SK-N-SH (cell line): ENCODE results near the gene KREMEN2. TPM values are rescaled to one million over a fixed set of nuclear protein-coding genes. Genes with fewer than 3 reads are reported as not detected.

Experiments
- CTCF ChIA-PET: fragments of 300-600, 350-600 bp; formaldehyde crosslinking; extraction: SDS; loops from one replicate; lab custom pipeline; 2021; lab: Yijun Ruan, JAX
- POLR2A ChIA-PET: fragments of 350-600 bp; sonication (Branson Sonifier 250); formaldehyde crosslinking; extraction: SDS; loops from one replicate; lab custom pipeline; 2020; ENCODE audit warnings: antibody characterized with exemption, inconsistent platforms; lab: Yijun Ruan, JAX
- DNase-seq: peaks from one replicate; pipeline ENCODE4 v3.0.0; 2012
- H2AFZ ChIP-seq: fragments of 200-600 bp; sonication (generic); 2 replicates; pipeline ENCODE4 v1.8.1; 2016; ENCODE audit warnings: antibody characterized with exemption, mild to moderate bottlenecking, low read depth
- H3F3A ChIP-seq: fragments of 200-600 bp; sonication (generic); replicated peaks from 2 replicates; pipeline ENCODE3; 2016; ENCODE audit warnings: antibody characterized with exemption, mild to moderate bottlenecking; ENCODE audit not compliant: insufficient read depth
- H3K27ac ChIP-seq, 2 experiments: fragments of 200-500 bp in 1 of 2; fragments of 200-600 bp in 1 of 2; sonication (Bioruptor generic) in 1 of 2; sonication (generic), shearing (Covaris generic) in 1 of 2; 2 replicates each; pipeline versions ENCODE4 v1.5.1 to v1.6.1; 2014 to 2016; ENCODE audit warnings: low read depth in 2 of 2, inconsistent platforms in 1 of 2, low read length in 1 of 2, mild to moderate bottlenecking in 1 of 2, mixed read lengths in 1 of 2
- H3K27me3 ChIP-seq: fragments of 200-600 bp; sonication (generic), shearing (Covaris generic); 2 replicates; pipeline ENCODE4 v1.6.1; 2016; ENCODE audit warnings: mixed run types; ENCODE audit not compliant: insufficient read depth
- H3K36me3 ChIP-seq, 2 experiments: fragments of 200-500 bp in 1 of 2; fragments of 200-600 bp in 1 of 2; sonication (Bioruptor generic) in 1 of 2; sonication (generic) in 1 of 2; replicated peaks in 1 of 2; 2 replicates each; pipeline versions ENCODE3 to v1.5.1; 2014 to 2016; ENCODE audit warnings: low read length in 1 of 2, mild to moderate bottlenecking in 1 of 2; ENCODE audit not compliant: insufficient read depth in 2 of 2, control insufficient read depth in 1 of 2
- H3K4me1 ChIP-seq, 2 experiments: fragments of 200-500 bp in 1 of 2; fragments of 200-600 bp in 1 of 2; sonication (Bioruptor generic) in 1 of 2; sonication (generic), shearing (Covaris generic) in 1 of 2; 2 replicates each; pipeline versions ENCODE4 v1.5.1 to v1.6.1; 2014 to 2016; ENCODE audit warnings: low read depth in 1 of 2, low read length in 1 of 2, mixed run types in 1 of 2; ENCODE audit not compliant: insufficient read depth in 2 of 2, control insufficient read depth in 1 of 2
- H3K4me2 ChIP-seq: fragments of 200-600 bp; sonication (generic), shearing (Covaris generic); 2 replicates; pipeline ENCODE4 v1.6.1; 2017; ENCODE audit warnings: mixed run types
- H3K4me3 ChIP-seq, 2 experiments: fragments of 200-500 bp in 1 of 2; fragments of 200-600 bp in 1 of 2; sonication (Bioruptor generic) in 1 of 2; sonication (generic), shearing (Covaris generic) in 1 of 2; 2 replicates each; pipeline versions ENCODE4 v1.5.1 to v1.8.1; 2014 to 2016; ENCODE audit warnings: low read depth in 2 of 2, inconsistent platforms in 1 of 2, low read length in 1 of 2, mild to moderate bottlenecking in 1 of 2, mixed read lengths in 1 of 2, moderate library complexity in 1 of 2
- H3K79me2 ChIP-seq: fragments of 200-600 bp; sonication (generic); 2 replicates; pipeline ENCODE4 v1.8.1; 2017; ENCODE audit warnings: mild to moderate bottlenecking; ENCODE audit not compliant: insufficient read depth
- H3K9ac ChIP-seq: fragments of 200-600 bp; sonication (generic); 2 replicates; pipeline ENCODE4 v1.6.1; 2017; ENCODE audit warnings: mixed run types
- H3K9me2 ChIP-seq: fragments of 200-600 bp; sonication (generic); 2 replicates; pipeline ENCODE4 v1.6.1; 2017; ENCODE audit warnings: mixed run types
- H3K9me3 ChIP-seq: fragments of 200-600 bp; sonication (generic); 2 replicates; pipeline ENCODE4 v1.6.1; 2017; ENCODE audit warnings: mixed run types, mild to moderate bottlenecking, moderate library complexity
- H4K20me1 ChIP-seq: fragments of 200-600 bp; sonication (generic); 2 replicates; pipeline ENCODE4 v1.6.1; 2017; ENCODE audit warnings: mild to moderate bottlenecking, mixed run types; ENCODE audit not compliant: insufficient read depth
- ELF1 ChIP-seq: IDR thresholded peaks from 2 replicates; pipeline ENCODE4 v1.4.0; 2012
- FOSL2 ChIP-seq: IDR thresholded peaks from 2 replicates; pipeline ENCODE4 v1.4.0; 2012; ENCODE audit warnings: low read depth, mild to moderate bottlenecking, moderate library complexity, borderline replicate concordance
- FOXM1 ChIP-seq: IDR thresholded peaks from 2 replicates; pipeline ENCODE4 v1.4.0; 2012; ENCODE audit warnings: low read depth, mild to moderate bottlenecking
- GABPA ChIP-seq: IDR thresholded peaks from 2 replicates; pipeline ENCODE4 v1.4.0; 2012; ENCODE audit warnings: low read depth, mild to moderate bottlenecking
- GATA2 ChIP-seq: sonication (generic); formaldehyde crosslinking; IDR thresholded peaks from 2 replicates; pipeline ENCODE4 v1.5.0; 2020; ENCODE audit warnings: mild to moderate bottlenecking, missing genetic modification reagents
- JUND ChIP-seq: IDR thresholded peaks from 2 replicates; pipeline ENCODE4 v1.4.0; 2012
- MEF2A ChIP-seq: IDR thresholded peaks from 2 replicates; pipeline ENCODE4 v1.4.0; 2012; ENCODE audit warnings: low read depth, borderline replicate concordance
- MXI1 ChIP-seq: IDR thresholded peaks from 2 replicates; pipeline ENCODE4 v1.6.1; 2012; ENCODE audit warnings: mild to moderate bottlenecking, low read depth, low read length, improper control_type of control experiment
- NFIC ChIP-seq: IDR thresholded peaks from 2 replicates; pipeline ENCODE4 v1.4.0; 2012; ENCODE audit warnings: borderline replicate concordance
- PBX3 ChIP-seq: IDR thresholded peaks from 2 replicates; pipeline ENCODE4; 2012
- RXRA ChIP-seq: IDR thresholded peaks from 2 replicates; pipeline ENCODE4 v1.4.0; 2012; ENCODE audit warnings: low read depth, mild to moderate bottlenecking, borderline replicate concordance
- SMC3 ChIP-seq: IDR thresholded peaks from 2 replicates; pipeline ENCODE4 v1.6.1; 2012; ENCODE audit warnings: low read depth, low read length, improper control_type of control experiment
- TCF12 ChIP-seq: IDR thresholded peaks from 2 replicates; pipeline ENCODE4 v1.4.0; 2012
- USF2 ChIP-seq: fragments of 150-350 bp; IDR thresholded peaks from 2 replicates; pipeline ENCODE4 v1.6.1; 2017; ENCODE audit warnings: antibody characterized with exemption, low read length, low read depth, borderline replicate concordance
- YY1 ChIP-seq: IDR thresholded peaks from 2 replicates; pipeline ENCODE4 v1.4.0; 2012; ENCODE audit warnings: low read depth, mild to moderate bottlenecking
- WGBS: methylation state at CpG from one replicate; pipeline ENCODE4 v1.1.6; 2017; ENCODE audit warnings: low lambda C conversion rate; 5-methylcytosine and 5-hydroxymethylcytosine counted together
- polyA plus RNA-seq, 3 experiments: library from polyadenylated mRNA; depleted of rRNA; stranded (reverse); fragments of >200 nt; gene quantifications; 2 replicates each; pipeline ENCODE4 v1.2.3, GENCODE V29; 2012
- TF ChIP-seq, protein P1 (sequence below): IDR thresholded peaks from 2 replicates; pipeline ENCODE4 v1.6.1; 2012; ENCODE audit warnings: mild to moderate bottlenecking, low read depth, low read length, moderate library complexity
- TF ChIP-seq, protein P2 (sequence below): IDR thresholded peaks from 2 replicates; pipeline ENCODE4 v1.4.0; 2012; ENCODE audit warnings: low read depth
- TF ChIP-seq, protein P3 (sequence below): IDR thresholded peaks from 2 replicates; pipeline ENCODE4 v1.4.0; 2012; ENCODE audit warnings: low read depth, borderline replicate concordance

The KREMEN2 gene
- polyA plus RNA-seq, 1 of the 3 experiments (the other 2 are of a cell fraction) = 0.77 TPM

- Histone ChIP-seq H4K20me1 (no peaks in the 10 kb centered on the region), H3K27ac (no peak overlapping the region), H2AFZ (no peak overlapping the region), H3K4me2 (no peak overlapping the region), H3K9ac (no peak overlapping the region), H3K9me2 (no peaks in the 10 kb centered on the region), H3K4me1 (peaks cover 4 to 17% of the 10 kb centered on the region in 2 experiments; a peak in 2 of 4 replicates), H3F3A (peaks cover 10% of the 10 kb centered on the region), H3K4me3 (no peak overlapping the region), H3K27me3 (no peaks in the 10 kb centered on the region), H3K36me3 (no peaks in the 10 kb centered on the region), H3K9me3 (no peaks in the 10 kb centered on the region), H3K79me2 (peaks cover 3% of the 10 kb centered on the region; the same call in 1 of the 2 replicates)
- WGBS = 50% methylated on average over 2 of the region's 9 CpGs
- ChIA-PET CTCF (interaction anchor here (0.8 to 2.1 kb wide), 6 partner anchors 14 to 46 kb away, joined by 3 to 9 read pairs (median 4); no protein-coding TSS in a partner anchor), POLR2A (no interaction called here)
- TF ChIP-seq USF2 = no peak
- no peak for TF ChIP-seq SMC3
- TF ChIP-seq TCF12 = no peak
- TF ChIP-seq, protein P1, sequence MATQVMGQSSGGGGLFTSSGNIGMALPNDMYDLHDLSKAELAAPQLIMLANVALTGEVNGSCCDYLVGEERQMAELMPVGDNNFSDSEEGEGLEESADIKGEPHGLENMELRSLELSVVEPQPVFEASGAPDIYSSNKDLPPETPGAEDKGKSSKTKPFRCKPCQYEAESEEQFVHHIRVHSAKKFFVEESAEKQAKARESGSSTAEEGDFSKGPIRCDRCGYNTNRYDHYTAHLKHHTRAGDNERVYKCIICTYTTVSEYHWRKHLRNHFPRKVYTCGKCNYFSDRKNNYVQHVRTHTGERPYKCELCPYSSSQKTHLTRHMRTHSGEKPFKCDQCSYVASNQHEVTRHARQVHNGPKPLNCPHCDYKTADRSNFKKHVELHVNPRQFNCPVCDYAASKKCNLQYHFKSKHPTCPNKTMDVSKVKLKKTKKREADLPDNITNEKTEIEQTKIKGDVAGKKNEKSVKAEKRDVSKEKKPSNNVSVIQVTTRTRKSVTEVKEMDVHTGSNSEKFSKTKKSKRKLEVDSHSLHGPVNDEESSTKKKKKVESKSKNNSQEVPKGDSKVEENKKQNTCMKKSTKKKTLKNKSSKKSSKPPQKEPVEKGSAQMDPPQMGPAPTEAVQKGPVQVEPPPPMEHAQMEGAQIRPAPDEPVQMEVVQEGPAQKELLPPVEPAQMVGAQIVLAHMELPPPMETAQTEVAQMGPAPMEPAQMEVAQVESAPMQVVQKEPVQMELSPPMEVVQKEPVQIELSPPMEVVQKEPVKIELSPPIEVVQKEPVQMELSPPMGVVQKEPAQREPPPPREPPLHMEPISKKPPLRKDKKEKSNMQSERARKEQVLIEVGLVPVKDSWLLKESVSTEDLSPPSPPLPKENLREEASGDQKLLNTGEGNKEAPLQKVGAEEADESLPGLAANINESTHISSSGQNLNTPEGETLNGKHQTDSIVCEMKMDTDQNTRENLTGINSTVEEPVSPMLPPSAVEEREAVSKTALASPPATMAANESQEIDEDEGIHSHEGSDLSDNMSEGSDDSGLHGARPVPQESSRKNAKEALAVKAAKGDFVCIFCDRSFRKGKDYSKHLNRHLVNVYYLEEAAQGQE = no peak
- TF ChIP-seq RXRA = no peak
- TF ChIP-seq, protein P2, sequence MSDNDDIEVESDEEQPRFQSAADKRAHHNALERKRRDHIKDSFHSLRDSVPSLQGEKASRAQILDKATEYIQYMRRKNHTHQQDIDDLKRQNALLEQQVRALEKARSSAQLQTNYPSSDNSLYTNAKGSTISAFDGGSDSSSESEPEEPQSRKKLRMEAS = no peak
- no peak for TF ChIP-seq FOXM1
- TF ChIP-seq YY1 = no peak
- no peak for DNase-seq
These were observed 21.4 kb downstream of the KREMEN2 start for GRCh38 chr16:2985462-2985861.

- H3K9me3 ChIP-seq = no peaks in the 10 kb centered on the region
- H3K4me2 ChIP-seq = no peak overlapping the region
- no peak overlapping the region for H3K4me3 ChIP-seq
- H3K4me1 ChIP-seq = peaks cover 2 to 14% of the 10 kb centered on the region in 2 experiments; a peak in 2 of 4 replicates
- TF ChIP-seq ELF1 (no peak), PBX3 (no peak), NFIC (no peak), GATA2 (CRISPR knock-in tag) (no peak), FOSL2 (no peak), GABPA (no peak), RXRA (no peak), YY1 (no peak), MEF2A (no peak), JUND (no peak), MXI1 (no peak)
- TF ChIP-seq, protein P2 = no peak
- TF ChIP-seq, protein P3, sequence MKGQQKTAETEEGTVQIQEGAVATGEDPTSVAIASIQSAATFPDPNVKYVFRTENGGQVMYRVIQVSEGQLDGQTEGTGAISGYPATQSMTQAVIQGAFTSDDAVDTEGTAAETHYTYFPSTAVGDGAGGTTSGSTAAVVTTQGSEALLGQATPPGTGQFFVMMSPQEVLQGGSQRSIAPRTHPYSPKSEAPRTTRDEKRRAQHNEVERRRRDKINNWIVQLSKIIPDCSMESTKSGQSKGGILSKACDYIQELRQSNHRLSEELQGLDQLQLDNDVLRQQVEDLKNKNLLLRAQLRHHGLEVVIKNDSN = no peak
- no peaks in the 10 kb centered on the region for H3K36me3 ChIP-seq
- H2AFZ ChIP-seq = no peak overlapping the region
- no peaks in the 10 kb centered on the region for H3K79me2 ChIP-seq
- CTCF ChIA-PET = interaction anchor here (0.7 to 2.1 kb wide), 9 partner anchors 9 to 67 kb away, joined by 3 to 9 read pairs (median 3); no protein-coding TSS in a partner anchor
- no peak for DNase-seq
- H3K27ac ChIP-seq = no peak overlapping the region
- H4K20me1 ChIP-seq = no peaks in the 10 kb centered on the region
- WGBS = 89% methylated on average over 8 of the region's 15 CpGs
- H3K9me2 ChIP-seq = no peaks in the 10 kb centered on the region
- H3K27me3 ChIP-seq = no peaks in the 10 kb centered on the region
- POLR2A ChIA-PET = no interaction called here
- no peak overlapping the region for H3K9ac ChIP-seq
- peaks cover 10% of the 10 kb centered on the region for H3F3A ChIP-seq
These were observed 21.8 kb downstream of the KREMEN2 start for GRCh38 chr16:2985893-2986355.
